ENCODE results near the gene ARPC5L. TPM values are rescaled to one million over a fixed set of nuclear protein-coding genes. Genes with fewer than 3 reads are reported as not detected.

Gene ARPC5L
- total and polyA plus RNA-seq, 4 experiments from 2014 or later, result 26.8 to 66.0 (median 46.1) TPM

DNA sequence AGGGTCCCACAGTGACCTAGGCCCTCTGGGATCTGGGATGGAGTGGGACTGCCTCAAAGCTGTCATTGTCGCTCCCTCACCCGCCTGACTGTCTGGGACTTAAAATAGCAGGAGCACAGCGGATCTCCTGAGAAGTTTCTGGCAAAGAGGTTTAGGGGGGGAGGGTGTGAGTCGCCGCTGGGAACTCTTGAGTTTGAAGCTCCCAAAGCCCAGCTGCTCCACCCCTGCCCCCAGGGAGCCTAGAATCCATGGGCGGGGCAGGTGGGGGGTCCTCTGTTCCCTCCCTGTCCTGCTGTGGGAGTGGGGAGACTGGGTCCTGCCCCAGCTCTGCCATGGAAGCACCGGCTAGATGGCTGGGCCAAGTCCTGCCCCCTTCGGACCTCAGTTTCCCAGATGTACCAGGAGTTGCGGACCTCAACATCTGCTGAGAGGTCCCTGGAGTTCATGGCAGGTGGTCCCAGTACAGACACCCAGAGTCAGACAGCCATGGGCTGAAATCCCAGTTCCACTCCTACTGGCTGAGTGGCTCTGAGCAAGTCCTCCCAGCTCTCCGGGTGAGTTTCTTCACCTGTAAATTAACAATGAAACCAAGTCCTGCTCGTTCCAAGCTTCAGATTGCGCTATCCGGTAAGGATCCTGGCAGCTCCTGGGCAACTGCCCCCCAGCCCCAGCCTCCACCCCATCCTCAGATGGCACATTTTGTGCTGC is 9.7 kb upstream of the ARPC5L start:
- Histone ChIP-seq H3K4me1 (ENCODE audit: insufficient read depth, low read length) (peaks cover 11% of the 10 kb centered on the region), H3K27ac (ENCODE audit: low read depth, low read length) (no peak overlapping the region), H3K4me3 (ENCODE audit: low read length in 2 of 2) (peak overlapping the region in 1 of 2 donors; percentile 58), H3K36me3 (ENCODE audit: insufficient read depth, low read length) (peaks cover 6% of the 10 kb centered on the region), H3K9me3 (ENCODE audit: control insufficient read depth in 1 of 2, low read length in 2 of 2) (no peaks in the 10 kb centered on the region), H3K27me3 (ENCODE audit: insufficient read depth, low read length) (no peaks in the 10 kb centered on the region)
- H3K4me3 Mint-ChIP-seq, result peak overlapping the region in 4 of 8 donors; percentile 48 to 74 (median 68)
- intact Hi-C loops (cut with micrococcal nuclease), result loop anchor here (2.0 to 5.0 kb wide), 2 partner anchors 140 to 235 kb away; no protein-coding TSS in a partner anchor
- H3K4me1 Mint-ChIP-seq, result peaks cover 5 to 19% (median 6%) of the 10 kb centered on the region in 4 donors
- peak overlapping the region in 6 of 7 donors; percentile 29 to 83 (median 64) for H3K27ac Mint-ChIP-seq
- peaks cover 0 to 2% (median 0%) of the 10 kb centered on the region in 8 donors for H3K9me3 Mint-ChIP-seq
- DNase-seq, result peak in 1 of 5 donors; percentile 37
- H3K27me3 Mint-ChIP-seq, result peaks cover 0 to 3% of the 10 kb centered on the region in 2 donors
- peaks cover under 1 to 4% of the 10 kb centered on the region in 2 donors for H3K36me3 Mint-ChIP-seq
- POLR2A ChIA-PET (ENCODE audit: partially characterized antibody), result interaction anchor here (1.3 to 3.2 kb wide), 4 partner anchors 9 to 81 kb away, joined by 6 to 23 read pairs (median 18); partner anchors contain the start of genes ARPC5L, NR6A1 and RPL35
- CTCF ChIA-PET (ENCODE audit: partially characterized antibody), result interaction anchor here (0.6 to 10.5 kb wide), 20 partner anchors 9 to 336 kb away, joined by 3 to 230 read pairs (median 4); partner anchors contain the start of genes ARPC5L, NR6A1, OLFML2A and RPL35

DNA sequence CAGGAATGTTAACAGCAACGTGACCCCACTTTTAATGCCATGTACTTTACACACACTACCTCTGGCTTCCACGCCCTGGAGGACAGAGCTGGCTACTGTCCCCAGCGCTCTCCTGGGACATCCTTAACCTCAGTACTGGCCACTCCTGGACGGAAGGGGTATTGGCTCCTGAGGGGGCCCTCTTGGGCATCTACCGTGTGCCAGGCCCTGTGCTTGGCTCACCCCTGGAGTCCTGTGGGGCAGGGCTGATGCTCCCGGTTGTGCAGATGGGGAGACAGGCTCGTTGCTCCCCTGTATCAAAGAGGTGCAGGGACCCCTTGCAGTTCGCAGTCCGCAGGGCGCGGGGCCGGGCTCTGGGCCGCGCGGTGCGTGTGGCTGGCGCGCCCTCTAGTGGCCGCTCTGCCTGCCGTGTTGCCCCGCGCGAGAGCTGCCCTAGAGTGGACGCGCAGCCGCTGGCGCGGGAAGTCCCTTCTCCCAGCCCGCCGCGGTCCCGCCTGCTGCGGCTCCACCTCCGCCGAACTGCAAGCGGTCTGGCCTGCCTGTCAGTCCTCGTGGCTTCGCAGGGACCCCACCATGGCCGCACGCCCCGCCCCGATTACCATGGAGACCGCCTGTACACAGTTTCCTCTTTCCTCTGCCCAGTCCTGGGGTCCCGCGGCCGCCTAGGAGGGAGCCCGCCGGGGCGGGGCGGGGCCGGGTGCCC is 8.9 kb upstream of the ARPC5L start, which contains the start of gene WDR38:
TSS of gene WDR38 (plus strand) at position 632 of the 703 bp plus-strand sequence. CDS start 72 bp downstream, outside the sequence.
- Histone ChIP-seq H3K4me3 (ENCODE audit: low read length in 2 of 2) (peak within 1 kb of the TSS; percentile 3 to 58), H3K9me3 (ENCODE audit: control insufficient read depth in 1 of 2, low read length in 2 of 2) (no peaks in the 10 kb centered on the region), H3K27ac (ENCODE audit: low read depth, low read length) (peak within 1 kb of the TSS; percentile 69), H3K27me3 (ENCODE audit: insufficient read depth, low read length) (no peaks in the 10 kb centered on the region), H3K4me1 (ENCODE audit: insufficient read depth, low read length) (peaks cover 11% of the 10 kb centered on the region), H3K36me3 (ENCODE audit: insufficient read depth, low read length) (peaks cover 13% of the 10 kb centered on the region)
- ChIA-PET POLR2A (ENCODE audit: partially characterized antibody) (interaction anchor here (0.6 to 3.2 kb wide), 8 partner anchors 9 to 342 kb away, joined by 3 to 23 read pairs (median 6); partner anchors contain the start of genes ARPC5L, NR6A1, OLFML2A and RPL35), CTCF (ENCODE audit: partially characterized antibody) (interaction anchor here (0.6 to 10.5 kb wide), 34 partner anchors 9 to 528 kb away, joined by 3 to 230 read pairs (median 4); partner anchors contain the start of genes ARPC5L, GAPVD1, NR6A1 and OLFML2A)
- H3K27ac Mint-ChIP-seq, result peak within 1 kb of the TSS; percentile 57 to 95 (median 83)
- peaks cover 5 to 19% (median 6%) of the 10 kb centered on the region in 4 donors for H3K4me1 Mint-ChIP-seq
- peaks cover 0 to 1% of the 10 kb centered on the region in 2 donors for H3K27me3 Mint-ChIP-seq
- peaks cover 0 to 2% (median 0%) of the 10 kb centered on the region in 8 donors for H3K9me3 Mint-ChIP-seq
- peaks cover 7 to 11% of the 10 kb centered on the region in 2 donors for H3K36me3 Mint-ChIP-seq
- intact Hi-C loops (cut with micrococcal nuclease), result loop anchor here (1.0 to 5.0 kb wide), 4 partner anchors 41 to 236 kb away; no protein-coding TSS in a partner anchor
- peak; percentile 78 to 91 (median 80) for DNase-seq
- peak within 1 kb of the TSS; percentile 55 to 79 (median 72) for H3K4me3 Mint-ChIP-seq

DNA sequence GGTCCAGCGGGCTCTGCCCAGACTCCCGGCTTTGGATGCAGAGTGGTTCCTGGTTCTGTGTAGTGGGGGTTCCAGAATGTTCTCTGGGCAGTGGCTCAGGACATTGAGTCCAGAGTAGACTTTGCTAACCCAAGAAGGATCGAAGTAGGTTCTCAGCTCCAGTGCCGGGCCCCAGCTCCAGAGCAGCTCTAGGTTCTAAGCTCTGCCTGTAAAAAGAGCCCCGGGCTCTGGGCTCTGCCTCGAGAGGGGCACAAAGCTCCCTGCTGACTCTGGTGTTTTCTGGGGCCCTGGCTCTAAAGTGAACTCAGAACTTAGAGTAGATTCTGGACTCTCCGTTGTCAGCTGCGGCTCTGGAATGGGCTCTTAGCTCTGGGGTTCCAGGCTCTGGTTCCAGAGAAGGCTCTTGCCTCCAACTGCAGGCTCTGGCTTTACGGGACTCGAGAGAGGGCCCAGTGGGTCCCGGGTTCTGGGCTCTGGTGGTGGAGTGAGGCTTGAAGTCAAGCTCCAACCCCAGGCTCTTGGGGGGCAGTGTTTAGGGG is 8.3 kb upstream of the ARPC5L start:
- Mint-ChIP-seq H3K4me1 (peaks cover 5 to 19% (median 6%) of the 10 kb centered on the region in 4 donors), H3K27me3 (peaks cover 0 to 1% of the 10 kb centered on the region in 2 donors), H3K27ac (peak overlapping the region; percentile 57 to 92 (median 72)), H3K9me3 (peaks cover 0 to 2% (median 0%) of the 10 kb centered on the region in 8 donors), H3K4me3 (peak overlapping the region in 7 of 8 donors; percentile 41 to 79 (median 58)), H3K36me3 (peaks cover 7 to 18% of the 10 kb centered on the region in 2 donors)
- peak overlapping the region in 1 of 2 donors; percentile 58 for H3K4me3 ChIP-seq (ENCODE audit: low read length in 2 of 2)
- peaks cover 11% of the 10 kb centered on the region for H3K4me1 ChIP-seq (ENCODE audit: insufficient read depth, low read length)
- peaks cover 20% of the 10 kb centered on the region for H3K36me3 ChIP-seq (ENCODE audit: insufficient read depth, low read length)
- ChIA-PET POLR2A (ENCODE audit: partially characterized antibody) (interaction anchor here (0.6 to 3.2 kb wide), 7 partner anchors 8 to 342 kb away, joined by 3 to 23 read pairs (median 5); partner anchors contain the start of genes ARPC5L, NR6A1, OLFML2A and RPL35), CTCF (ENCODE audit: partially characterized antibody) (interaction anchor here (0.6 to 10.5 kb wide), 28 partner anchors 8 to 527 kb away, joined by 3 to 230 read pairs (median 4); partner anchors contain the start of genes ARPC5L, GAPVD1, NR6A1 and OLFML2A)
- no peak for DNase-seq
- intact Hi-C loops (cut with micrococcal nuclease), result loop anchor here (1.0 to 5.0 kb wide), 4 partner anchors 41 to 237 kb away; no protein-coding TSS in a partner anchor
- H3K27ac ChIP-seq (ENCODE audit: low read depth, low read length), result peak overlapping the region; percentile 69
- no peaks in the 10 kb centered on the region for H3K27me3 ChIP-seq (ENCODE audit: insufficient read depth, low read length)
- H3K9me3 ChIP-seq (ENCODE audit: control insufficient read depth in 1 of 2, low read length in 2 of 2), result no peaks in the 10 kb centered on the region

DNA sequence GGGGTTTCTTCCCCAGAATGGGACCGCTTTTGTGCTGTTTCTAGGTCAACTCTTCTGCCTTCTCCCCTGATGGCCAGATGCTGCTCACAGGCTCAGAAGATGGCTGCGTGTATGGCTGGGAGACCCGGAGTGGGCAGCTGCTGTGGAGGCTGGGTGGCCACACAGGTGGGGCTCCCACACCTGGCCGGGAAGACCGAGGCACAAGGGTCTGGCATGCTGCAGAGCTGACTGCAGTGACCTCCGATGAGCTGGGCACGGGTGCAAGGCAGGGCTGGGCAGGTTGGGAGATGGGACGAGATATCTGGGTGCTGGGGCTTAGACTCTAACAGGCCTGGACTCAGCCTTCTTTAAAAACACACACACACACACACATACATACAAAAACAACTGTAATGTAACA is 7.8 kb upstream of the ARPC5L start:
- H3K9me3 ChIP-seq (ENCODE audit: control insufficient read depth in 1 of 2, low read length in 2 of 2), result no peaks in the 10 kb centered on the region
- Mint-ChIP-seq H3K9me3 (peaks cover 0 to 2% (median 0%) of the 10 kb centered on the region in 8 donors), H3K27ac (peak overlapping the region; percentile 57 to 95 (median 82)), H3K4me3 (peak overlapping the region in 3 of 8 donors; percentile 37 to 71 (median 57)), H3K27me3 (peaks cover 0 to 1% of the 10 kb centered on the region in 2 donors), H3K36me3 (peaks cover 7 to 23% of the 10 kb centered on the region in 2 donors), H3K4me1 (peaks cover 5 to 21% (median 7%) of the 10 kb centered on the region in 4 donors)
- no peak for DNase-seq
- H3K36me3 ChIP-seq (ENCODE audit: insufficient read depth, low read length), result peaks cover 24% of the 10 kb centered on the region
- no peaks in the 10 kb centered on the region for H3K27me3 ChIP-seq (ENCODE audit: insufficient read depth, low read length)
- H3K4me3 ChIP-seq (ENCODE audit: low read length in 2 of 2), result no peak overlapping the region
- intact Hi-C loops (cut with micrococcal nuclease), result loop anchor here (5.0 kb wide), 1 partner anchor 142 kb away; no protein-coding TSS in a partner anchor
- CTCF ChIA-PET (ENCODE audit: partially characterized antibody), result interaction anchor here (0.7 to 10.5 kb wide), 22 partner anchors 8 to 407 kb away, joined by 3 to 230 read pairs (median 4); partner anchors contain the start of genes ARPC5L, GAPVD1, NR6A1 and OLFML2A
- POLR2A ChIA-PET (ENCODE audit: partially characterized antibody), result interaction anchor here (1.4 to 3.2 kb wide), 6 partner anchors 8 to 85 kb away, joined by 3 to 23 read pairs (median 10); partner anchors contain the start of genes ARPC5L, NR6A1 and RPL35
- peak overlapping the region; percentile 69 for H3K27ac ChIP-seq (ENCODE audit: low read depth, low read length)
- H3K4me1 ChIP-seq (ENCODE audit: insufficient read depth, low read length), result peaks cover 16% of the 10 kb centered on the region

DNA sequence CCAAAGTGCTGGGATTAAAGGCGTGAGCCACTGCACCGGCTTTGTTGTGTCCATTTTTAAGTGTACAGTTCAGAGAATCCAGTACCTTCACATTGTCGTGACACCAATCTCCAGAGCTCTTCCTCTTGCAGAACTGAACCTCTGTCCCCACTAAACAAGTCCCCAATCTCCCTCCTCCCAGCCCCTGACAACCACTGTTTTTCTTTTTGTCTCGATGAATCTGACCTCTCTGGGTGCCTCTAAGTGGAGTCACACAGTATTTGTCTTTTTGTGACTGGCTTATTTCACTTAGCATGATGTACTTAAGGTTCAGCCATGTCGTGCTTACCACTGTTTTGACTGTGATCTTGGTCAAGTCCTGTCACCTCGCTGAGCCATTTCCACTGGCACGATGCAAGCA is 7.1 kb upstream of the ARPC5L start:
- peaks cover 31% of the 10 kb centered on the region for H3K36me3 ChIP-seq (ENCODE audit: insufficient read depth, low read length)
- Mint-ChIP-seq H3K27ac (peak overlapping the region in 6 of 7 donors; percentile 17 to 92 (median 52)), H3K9me3 (peaks cover 0 to 2% (median 0%) of the 10 kb centered on the region in 8 donors), H3K36me3 (peaks cover 10 to 30% of the 10 kb centered on the region in 2 donors), H3K27me3 (peaks cover 0 to 1% of the 10 kb centered on the region in 2 donors), H3K4me3 (peak overlapping the region in 2 of 8 donors; percentile 5 to 20), H3K4me1 (peaks cover 8 to 27% (median 13%) of the 10 kb centered on the region in 4 donors)
- intact Hi-C loops (cut with micrococcal nuclease), result loop anchor here (5.0 kb wide), 1 partner anchor 143 kb away; no protein-coding TSS in a partner anchor
- CTCF ChIA-PET (ENCODE audit: partially characterized antibody), result interaction anchor here (1.1 to 10.5 kb wide), 7 partner anchors 14 to 273 kb away, joined by 3 to 230 read pairs (median 14); partner anchors contain the start of genes NR6A1 and OLFML2A
- H3K4me3 ChIP-seq (ENCODE audit: low read length in 2 of 2), result no peak overlapping the region
- no peak for DNase-seq
- H3K4me1 ChIP-seq (ENCODE audit: insufficient read depth, low read length), result peaks cover 22% of the 10 kb centered on the region
- H3K27me3 ChIP-seq (ENCODE audit: insufficient read depth, low read length), result no peaks in the 10 kb centered on the region
- H3K27ac ChIP-seq (ENCODE audit: low read depth, low read length), result no peak overlapping the region
- H3K9me3 ChIP-seq (ENCODE audit: control insufficient read depth in 1 of 2, low read length in 2 of 2), result no peaks in the 10 kb centered on the region
- POLR2A ChIA-PET (ENCODE audit: partially characterized antibody), result interaction anchor here (1.4 to 3.2 kb wide), 4 partner anchors 15 to 86 kb away, joined by 3 to 15 read pairs (median 4); no protein-coding TSS in a partner anchor

DNA sequence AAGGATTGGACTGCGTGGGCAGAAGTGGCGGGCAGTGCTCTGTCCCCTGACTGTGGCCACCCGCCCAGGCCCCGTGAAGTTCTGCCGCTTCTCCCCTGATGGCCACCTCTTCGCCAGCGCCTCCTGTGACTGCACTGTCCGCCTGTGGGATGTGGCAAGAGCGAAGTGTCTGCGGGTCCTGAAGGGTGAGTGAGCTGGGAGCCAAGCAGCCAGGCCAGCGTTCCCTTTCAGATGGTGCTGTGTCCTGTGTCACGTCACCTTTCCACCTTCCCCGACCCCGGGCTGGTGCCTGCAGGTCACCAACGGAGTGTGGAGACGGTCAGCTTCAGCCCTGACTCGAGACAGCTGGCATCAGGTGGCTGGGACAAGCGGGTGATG is 6.4 kb upstream of the ARPC5L start:
- Mint-ChIP-seq H3K9me3 (peaks cover 0 to 2% (median 0%) of the 10 kb centered on the region in 8 donors), H3K4me1 (peaks cover 16 to 35% (median 20%) of the 10 kb centered on the region in 4 donors), H3K4me3 (no peak overlapping the region), H3K36me3 (peaks cover 17 to 37% of the 10 kb centered on the region in 2 donors), H3K27ac (peak overlapping the region in 2 of 7 donors; percentile 17 to 57), H3K27me3 (peaks cover 0 to 1% of the 10 kb centered on the region in 2 donors)
- intact Hi-C loops (cut with micrococcal nuclease), result no loop called here
- CTCF ChIA-PET (ENCODE audit: partially characterized antibody), result interaction anchor here (1.1 to 10.5 kb wide), 7 partner anchors 8 to 272 kb away, joined by 3 to 230 read pairs (median 5); partner anchors contain the start of genes NR6A1 and OLFML2A
- H3K9me3 ChIP-seq (ENCODE audit: control insufficient read depth in 1 of 2, low read length in 2 of 2), result no peaks in the 10 kb centered on the region
- no peak overlapping the region for H3K27ac ChIP-seq (ENCODE audit: low read depth, low read length)
- no peak for DNase-seq
- POLR2A ChIA-PET (ENCODE audit: partially characterized antibody), result interaction anchor here (1.4 to 3.2 kb wide), 3 partner anchors 14 to 84 kb away, joined by 3 to 15 read pairs (median 4); partner anchors contain the start of gene NR6A1
- H3K36me3 ChIP-seq (ENCODE audit: insufficient read depth, low read length), result peaks cover 38% of the 10 kb centered on the region
- H3K4me1 ChIP-seq (ENCODE audit: insufficient read depth, low read length), result peaks cover 29% of the 10 kb centered on the region
- no peaks in the 10 kb centered on the region for H3K27me3 ChIP-seq (ENCODE audit: insufficient read depth, low read length)
- no peak overlapping the region for H3K4me3 ChIP-seq (ENCODE audit: low read length in 2 of 2)

All from CD4-positive, alpha-beta memory T cell (primary cell).